Measurements from ENCODE around the gene LRBA.

Gene LRBA

GRCh38 chr4:150237110-150237872, 777.8 kb downstream of the LRBA start:
- ChIA-PET CTCF (no interaction called here), POLR2A (no interaction called here)
- no peak for DNase-seq
- Histone ChIP-seq H3K36me3 (ENCODE audit: control insufficient read depth in 4 of 4, insufficient read depth in 4 of 4, low read length in 3 of 4) (peaks cover 0 to 19% (median 1%) of the 10 kb centered on the region in 4 experiments), H3K4me1 (ENCODE audit: control extremely low read depth in 1 of 4, control insufficient read depth in 4 of 4, insufficient read depth in 4 of 4, low read length in 3 of 4) (no peaks in the 10 kb centered on the region), H3K9me3 (ENCODE audit: control extremely low read depth in 1 of 5, control insufficient read depth in 4 of 5, insufficient read depth in 2 of 5, low read depth in 1 of 5, low read length in 4 of 5) (no peaks in the 10 kb centered on the region), H3K27me3 (replicated peaks in 2 of 5; ENCODE audit: control insufficient read depth in 4 of 5, insufficient read depth in 5 of 5, low read length in 4 of 5) (no peaks in the 10 kb centered on the region), H3K4me3 (ENCODE audit: control insufficient read depth in 1 of 7, extremely low read depth in 1 of 7, insufficient read depth in 4 of 7, low read depth in 2 of 7, low read length in 6 of 7) (no peak overlapping the region), H3K27ac (ENCODE audit: insufficient read depth in 1 of 2, low read depth in 1 of 2, low read length in 2 of 2, poor library complexity in 1 of 2, severe bottlenecking in 2 of 2) (no peak overlapping the region)
- WGBS (ENCODE audit: insufficient coverage) = 94% methylated on average over 3 of the region's 6 CpGs

- peaks cover 0 to 19% (median 1%) of the 10 kb centered on the region in 4 experiments for H3K36me3 ChIP-seq (ENCODE audit: control insufficient read depth in 4 of 4, insufficient read depth in 4 of 4, low read length in 3 of 4)
- ChIA-PET POLR2A (no interaction called here), CTCF (no interaction called here)
- no peak overlapping the region for H3K27ac ChIP-seq (ENCODE audit: insufficient read depth in 1 of 2, low read depth in 1 of 2, low read length in 2 of 2, poor library complexity in 1 of 2, severe bottlenecking in 2 of 2)
- no peaks in the 10 kb centered on the region for H3K4me1 ChIP-seq (ENCODE audit: control extremely low read depth in 1 of 4, control insufficient read depth in 4 of 4, insufficient read depth in 4 of 4, low read length in 3 of 4)
- no peak overlapping the region for H3K4me3 ChIP-seq (ENCODE audit: control insufficient read depth in 1 of 7, extremely low read depth in 1 of 7, insufficient read depth in 4 of 7, low read depth in 2 of 7, low read length in 6 of 7)
- no peaks in the 10 kb centered on the region for H3K27me3 ChIP-seq (replicated peaks in 2 of 5; ENCODE audit: control insufficient read depth in 4 of 5, insufficient read depth in 5 of 5, low read length in 4 of 5)
- no peak for DNase-seq
- H3K9me3 ChIP-seq (ENCODE audit: control extremely low read depth in 1 of 5, control insufficient read depth in 4 of 5, insufficient read depth in 2 of 5, low read depth in 1 of 5, low read length in 4 of 5) = no peaks in the 10 kb centered on the region
These were observed 778.5 kb downstream of the LRBA start for GRCh38 chr4:150236626-150237025.

- ChIA-PET CTCF (no interaction called here), POLR2A (no interaction called here)
- Histone ChIP-seq H3K9me3 (ENCODE audit: control extremely low read depth in 1 of 5, control insufficient read depth in 4 of 5, insufficient read depth in 2 of 5, low read depth in 1 of 5, low read length in 4 of 5) (no peaks in the 10 kb centered on the region), H3K27ac (ENCODE audit: insufficient read depth in 1 of 2, low read depth in 1 of 2, low read length in 2 of 2, poor library complexity in 1 of 2, severe bottlenecking in 2 of 2) (no peak overlapping the region), H3K27me3 (replicated peaks in 2 of 5; ENCODE audit: control insufficient read depth in 4 of 5, insufficient read depth in 5 of 5, low read length in 4 of 5) (no peaks in the 10 kb centered on the region), H3K4me1 (ENCODE audit: control extremely low read depth in 1 of 4, control insufficient read depth in 4 of 4, insufficient read depth in 4 of 4, low read length in 3 of 4) (no peaks in the 10 kb centered on the region), H3K36me3 (ENCODE audit: control insufficient read depth in 4 of 4, insufficient read depth in 4 of 4, low read length in 3 of 4) (peaks cover 0 to 19% (median 1%) of the 10 kb centered on the region in 4 experiments), H3K4me3 (ENCODE audit: control insufficient read depth in 1 of 7, extremely low read depth in 1 of 7, insufficient read depth in 4 of 7, low read depth in 2 of 7, low read length in 6 of 7) (no peak overlapping the region)
- 100% methylated on average over 3 of the region's 6 CpGs for WGBS (ENCODE audit: insufficient coverage)
- DNase-seq = no peak
These were observed 779.2 kb downstream of the LRBA start for GRCh38 chr4:150235808-150236271.

DNA sequence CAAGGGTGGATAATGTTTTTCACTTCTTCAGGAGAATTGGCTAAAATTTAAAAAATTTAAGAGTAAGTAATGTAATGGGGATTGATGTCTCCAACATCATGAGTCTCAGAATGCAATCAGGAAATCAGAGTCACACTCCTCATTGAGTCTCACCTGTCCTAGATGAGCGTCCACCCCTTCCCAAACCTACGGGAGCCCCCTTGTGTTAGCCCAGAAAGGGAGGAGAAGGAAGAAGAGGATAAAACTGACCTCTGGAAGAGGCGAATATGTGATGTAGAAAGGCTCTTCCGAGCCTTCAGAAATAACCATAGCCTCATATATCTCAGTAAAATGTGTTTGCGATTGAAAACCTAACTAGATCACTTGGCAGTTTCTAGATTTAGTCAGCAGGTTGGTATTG, 779.8 kb downstream of the LRBA start:
- Histone ChIP-seq H3K36me3 (ENCODE audit: control insufficient read depth in 4 of 4, insufficient read depth in 4 of 4, low read length in 3 of 4) (peaks cover 0 to 19% (median 1%) of the 10 kb centered on the region in 4 experiments), H3K4me1 (ENCODE audit: control extremely low read depth in 1 of 4, control insufficient read depth in 4 of 4, insufficient read depth in 4 of 4, low read length in 3 of 4) (no peaks in the 10 kb centered on the region), H3K27me3 (replicated peaks in 2 of 5; ENCODE audit: control insufficient read depth in 4 of 5, insufficient read depth in 5 of 5, low read length in 4 of 5) (no peaks in the 10 kb centered on the region), H3K4me3 (ENCODE audit: control insufficient read depth in 1 of 7, extremely low read depth in 1 of 7, insufficient read depth in 4 of 7, low read depth in 2 of 7, low read length in 6 of 7) (no peak overlapping the region), H3K27ac (ENCODE audit: insufficient read depth in 1 of 2, low read depth in 1 of 2, low read length in 2 of 2, poor library complexity in 1 of 2, severe bottlenecking in 2 of 2) (no peak overlapping the region), H3K9me3 (ENCODE audit: control extremely low read depth in 1 of 5, control insufficient read depth in 4 of 5, insufficient read depth in 2 of 5, low read depth in 1 of 5, low read length in 4 of 5) (no peaks in the 10 kb centered on the region)
- ChIA-PET POLR2A (no interaction called here), CTCF (no interaction called here)
- WGBS (ENCODE audit: insufficient coverage) = no CpG with 5 or more reads among the region's 5 CpGs
- no peak for DNase-seq

DNA sequence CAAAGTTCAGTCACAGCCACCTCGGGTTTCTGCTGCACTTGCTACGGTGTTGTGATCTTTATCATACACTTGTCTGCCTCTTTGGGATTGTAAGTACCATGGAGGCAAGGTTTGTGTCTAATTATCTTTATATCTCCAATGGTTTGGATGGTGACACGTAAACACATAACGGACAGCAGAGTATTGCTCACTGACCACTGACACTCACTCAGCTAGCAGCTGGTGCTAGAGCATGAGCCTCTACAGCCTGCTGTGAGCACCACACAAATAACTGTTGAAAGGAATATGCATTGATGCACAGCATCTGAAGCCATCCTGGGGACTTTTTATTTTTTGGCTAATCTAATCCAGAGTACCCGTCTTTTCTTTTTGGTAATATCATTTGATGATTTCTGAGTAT, 780.8 kb downstream of the LRBA start:
- POLR2A ChIA-PET = no interaction called here
- 100% methylated on average over 2 of the region's 5 CpGs for WGBS (ENCODE audit: insufficient coverage)
- CTCF ChIA-PET = interaction anchor here (1.3 kb wide), 1 partner anchor 8 kb away, joined by 6 read pairs; no protein-coding TSS in a partner anchor
- Histone ChIP-seq H3K4me1 (ENCODE audit: control extremely low read depth in 1 of 4, control insufficient read depth in 4 of 4, insufficient read depth in 4 of 4, low read length in 3 of 4) (no peaks in the 10 kb centered on the region), H3K27ac (ENCODE audit: insufficient read depth in 1 of 2, low read depth in 1 of 2, low read length in 2 of 2, poor library complexity in 1 of 2, severe bottlenecking in 2 of 2) (no peak overlapping the region), H3K9me3 (ENCODE audit: control extremely low read depth in 1 of 5, control insufficient read depth in 4 of 5, insufficient read depth in 2 of 5, low read depth in 1 of 5, low read length in 4 of 5) (no peaks in the 10 kb centered on the region), H3K27me3 (replicated peaks in 2 of 5; ENCODE audit: control insufficient read depth in 4 of 5, insufficient read depth in 5 of 5, low read length in 4 of 5) (no peaks in the 10 kb centered on the region), H3K4me3 (ENCODE audit: control insufficient read depth in 1 of 7, extremely low read depth in 1 of 7, insufficient read depth in 4 of 7, low read depth in 2 of 7, low read length in 6 of 7) (no peak overlapping the region), H3K36me3 (ENCODE audit: control insufficient read depth in 4 of 4, insufficient read depth in 4 of 4, low read length in 3 of 4) (peaks cover 0 to 19% (median 1%) of the 10 kb centered on the region in 4 experiments)
- DNase-seq = no peak

DNA sequence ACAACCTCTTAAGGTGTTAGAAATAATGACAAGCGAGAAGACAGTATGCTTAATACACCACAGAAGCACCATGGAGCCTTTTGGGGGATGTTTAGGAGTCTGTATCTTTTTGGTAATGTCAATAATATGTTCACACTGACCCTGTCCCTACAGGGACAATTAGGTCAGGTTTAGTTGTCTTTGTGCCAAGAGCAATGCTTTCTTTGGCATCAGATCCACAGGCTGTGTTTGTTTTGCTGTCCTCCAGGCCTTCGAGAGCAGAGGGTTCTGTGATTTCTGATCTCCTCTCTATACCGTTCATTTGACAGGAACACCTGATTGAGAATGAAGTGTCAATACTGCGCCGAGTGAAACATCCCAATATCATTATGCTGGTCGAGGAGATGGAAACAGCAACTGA, 783.1 kb downstream of the LRBA start:
- Histone ChIP-seq H3K27ac (ENCODE audit: insufficient read depth in 1 of 2, low read depth in 1 of 2, low read length in 2 of 2, poor library complexity in 1 of 2, severe bottlenecking in 2 of 2) (no peak overlapping the region), H3K9me3 (ENCODE audit: control extremely low read depth in 1 of 5, control insufficient read depth in 4 of 5, insufficient read depth in 2 of 5, low read depth in 1 of 5, low read length in 4 of 5) (no peaks in the 10 kb centered on the region), H3K4me3 (ENCODE audit: control insufficient read depth in 1 of 7, extremely low read depth in 1 of 7, insufficient read depth in 4 of 7, low read depth in 2 of 7, low read length in 6 of 7) (no peak overlapping the region), H3K27me3 (replicated peaks in 2 of 5; ENCODE audit: control insufficient read depth in 4 of 5, insufficient read depth in 5 of 5, low read length in 4 of 5) (no peaks in the 10 kb centered on the region), H3K4me1 (ENCODE audit: control extremely low read depth in 1 of 4, control insufficient read depth in 4 of 4, insufficient read depth in 4 of 4, low read length in 3 of 4) (no peaks in the 10 kb centered on the region), H3K36me3 (ENCODE audit: control insufficient read depth in 4 of 4, insufficient read depth in 4 of 4, low read length in 3 of 4) (peaks cover 0 to 22% (median 1%) of the 10 kb centered on the region in 4 experiments)
- no peak for DNase-seq
- 92% methylated on average over 5 of the region's 6 CpGs for WGBS (ENCODE audit: insufficient coverage)
- CTCF ChIA-PET = interaction anchor here (2.4 kb wide), 1 partner anchor 11 kb away, joined by 8 read pairs; no protein-coding TSS in a partner anchor
- POLR2A ChIA-PET = no interaction called here

DNA sequence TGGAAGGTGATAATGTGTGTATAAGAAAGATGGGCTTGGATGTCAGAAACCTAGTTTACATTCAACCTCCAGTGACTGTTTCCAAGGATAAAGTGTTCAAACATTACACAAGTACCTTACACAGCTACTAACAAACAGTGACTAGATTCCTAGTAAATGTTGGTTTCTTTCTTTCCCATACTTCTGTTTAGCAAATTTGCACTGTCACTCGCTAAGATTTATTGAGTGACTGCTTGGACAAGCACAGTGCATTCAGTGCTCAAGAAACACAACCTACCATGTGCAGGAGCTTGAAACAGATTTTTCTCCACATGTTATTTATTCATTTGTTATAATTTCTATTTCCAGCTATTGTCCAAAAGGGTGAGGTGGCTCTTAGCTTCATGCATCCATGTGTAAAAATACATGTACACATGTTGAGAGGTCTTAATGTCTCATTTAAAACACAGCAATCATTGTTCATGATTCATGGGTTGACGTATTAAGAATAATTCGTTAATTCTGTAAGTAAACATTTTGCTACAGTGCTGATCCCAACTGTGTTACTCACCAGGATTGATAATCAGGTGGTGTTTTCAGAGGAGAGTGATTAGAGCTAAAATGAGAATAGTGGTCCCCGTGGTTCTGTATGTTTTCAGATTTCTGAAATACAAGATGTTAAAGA, 783.8 kb downstream of the LRBA start:
- Histone ChIP-seq H3K4me3 (ENCODE audit: control insufficient read depth in 1 of 7, extremely low read depth in 1 of 7, insufficient read depth in 4 of 7, low read depth in 2 of 7, low read length in 6 of 7) (no peak overlapping the region), H3K9me3 (ENCODE audit: control extremely low read depth in 1 of 5, control insufficient read depth in 4 of 5, insufficient read depth in 2 of 5, low read depth in 1 of 5, low read length in 4 of 5) (no peaks in the 10 kb centered on the region), H3K36me3 (ENCODE audit: control insufficient read depth in 4 of 4, insufficient read depth in 4 of 4, low read length in 3 of 4) (peaks cover 0 to 22% (median 1%) of the 10 kb centered on the region in 4 experiments), H3K27ac (ENCODE audit: insufficient read depth in 1 of 2, low read depth in 1 of 2, low read length in 2 of 2, poor library complexity in 1 of 2, severe bottlenecking in 2 of 2) (no peak overlapping the region), H3K27me3 (replicated peaks in 2 of 5; ENCODE audit: control insufficient read depth in 4 of 5, insufficient read depth in 5 of 5, low read length in 4 of 5) (no peaks in the 10 kb centered on the region), H3K4me1 (ENCODE audit: control extremely low read depth in 1 of 4, control insufficient read depth in 4 of 4, insufficient read depth in 4 of 4, low read length in 3 of 4) (no peaks in the 10 kb centered on the region)
- ChIA-PET POLR2A (no interaction called here), CTCF (interaction anchor here (1.1 to 2.4 kb wide), 2 partner anchors 12 to 13 kb away, joined by 4 to 8 read pairs; no protein-coding TSS in a partner anchor)
- WGBS (ENCODE audit: insufficient coverage) = no CpG with 5 or more reads among the region's 4 CpGs
- no peak for DNase-seq

Measured in common myeloid progenitor, CD34-positive (primary cell).